ENCODE data around the gene ALDH1B1. TPM values are rescaled to one million over a fixed set of nuclear protein-coding genes. Genes with fewer than 3 reads are reported as not detected.

Gene ALDH1B1
- total RNA-seq, 2 experiments from 2014 or later, result 8.9 to 10.1 TPM

DNA sequence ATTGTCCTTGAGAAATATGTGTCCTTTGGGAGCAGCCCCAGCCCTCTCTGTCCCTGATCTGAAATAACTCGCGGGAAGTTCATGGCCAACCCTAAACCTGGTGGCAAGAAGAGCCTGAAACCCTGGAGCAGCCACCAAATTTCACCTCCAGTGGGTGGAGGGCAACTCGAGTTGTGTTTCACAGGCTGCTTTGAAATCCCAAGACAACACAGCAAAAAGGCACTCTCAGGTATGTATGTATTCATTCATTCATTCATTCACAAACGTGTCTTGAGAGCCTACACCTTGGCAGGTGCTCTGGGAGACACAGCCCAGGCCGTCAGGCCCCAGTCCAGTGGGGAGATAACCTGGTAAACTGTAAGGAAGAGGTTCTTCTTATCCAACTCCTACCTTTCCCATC lies 35.7 kb upstream of the ALDH1B1 start:
- no peaks in the 10 kb centered on the region for H3K27me3 Mint-ChIP-seq
- DNase-seq (no peak), ATAC-seq (ENCODE audit: low read depth) (no peak)
- H3K4me3 Mint-ChIP-seq, result no peak overlapping the region
- H3K36me3 Mint-ChIP-seq, result no peaks in the 10 kb centered on the region
- POLR2A ChIA-PET, result no interaction called here
- no peak overlapping the region for H3K27ac Mint-ChIP-seq
- no peaks in the 10 kb centered on the region for H3K4me1 Mint-ChIP-seq
- no peaks in the 10 kb centered on the region for H3K9me3 Mint-ChIP-seq

DNA sequence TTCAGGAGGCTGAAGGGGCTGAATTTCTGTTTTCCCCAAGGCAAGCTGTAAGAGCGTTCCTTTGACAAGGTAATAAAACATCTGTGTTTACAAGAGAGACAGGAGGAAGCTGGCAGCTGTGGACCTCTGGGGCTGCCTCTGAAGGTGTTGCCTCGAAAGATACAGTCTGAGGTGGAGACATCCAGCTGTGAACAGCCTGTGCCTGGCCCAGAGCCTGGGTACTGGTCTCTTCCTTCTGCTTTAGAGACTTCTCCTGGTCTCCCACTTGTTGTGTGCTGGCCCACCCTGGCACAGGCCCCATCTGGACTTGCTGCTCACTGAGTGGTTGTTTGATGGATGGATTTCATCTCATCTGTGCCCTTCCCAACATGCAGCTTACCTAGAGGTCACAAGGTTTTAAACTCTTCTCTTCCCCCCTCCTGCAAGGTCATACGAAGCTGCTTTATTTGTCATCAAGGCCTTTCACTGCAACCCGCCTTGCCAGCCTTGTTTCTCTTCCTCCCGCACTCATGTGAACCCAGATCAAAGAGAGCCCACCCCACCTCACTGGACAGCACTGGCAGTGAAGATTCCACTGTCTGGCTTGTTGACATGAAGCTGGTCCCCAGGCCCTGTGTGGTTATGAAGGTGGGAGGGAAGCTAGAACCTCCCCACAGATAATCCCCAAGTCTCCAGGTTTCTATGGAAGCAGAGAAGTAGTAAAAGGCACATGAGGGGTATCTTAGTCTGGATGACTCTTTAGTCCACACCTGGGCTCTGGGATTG lies 35.0 kb upstream of the ALDH1B1 start:
- no peak overlapping the region for H3K27ac Mint-ChIP-seq

DNA sequence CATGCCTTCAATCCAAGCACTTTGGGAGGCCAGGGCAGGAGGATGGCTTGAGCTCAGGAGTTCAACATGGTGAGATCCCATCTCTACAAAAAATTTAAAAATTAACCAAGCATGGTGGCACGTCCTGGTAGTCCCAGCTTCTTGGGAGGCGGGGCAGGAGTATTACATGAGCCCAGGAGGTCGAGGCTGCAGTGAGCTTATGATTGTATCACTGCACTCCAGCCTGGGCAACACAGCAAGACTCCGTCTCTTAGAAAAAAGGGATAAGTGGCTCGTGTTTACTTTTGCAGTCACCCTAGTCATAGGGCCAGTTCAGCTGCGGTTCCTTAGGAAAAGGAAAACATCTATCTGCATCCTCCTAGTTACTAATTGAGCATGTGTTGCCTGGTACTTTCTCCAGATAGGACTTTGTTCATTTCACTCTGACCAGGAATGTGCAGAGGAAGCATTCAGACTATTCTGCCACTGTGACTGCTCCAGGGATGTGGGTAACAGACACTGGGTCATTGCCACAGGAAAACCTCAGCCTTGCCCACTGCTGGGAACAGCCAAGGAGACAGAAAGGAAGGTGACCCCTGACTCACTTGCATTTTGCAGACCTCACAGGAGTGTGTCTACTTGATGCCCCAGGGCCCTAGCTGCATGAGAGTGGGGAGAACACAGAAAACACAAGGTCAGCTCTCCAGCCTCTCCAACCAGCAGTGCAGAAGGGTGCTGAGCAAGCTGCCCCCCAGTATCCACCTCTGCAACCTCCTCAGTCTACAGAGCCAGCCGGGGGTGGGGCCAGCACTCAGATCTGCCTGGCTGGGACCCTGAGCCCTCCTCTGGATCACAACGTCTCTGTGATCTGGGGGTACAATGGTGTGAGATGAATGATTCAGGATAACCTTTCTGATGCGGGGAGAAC lies 33.9 kb upstream of the ALDH1B1 start:
- no peaks in the 10 kb centered on the region for H3K27me3 Mint-ChIP-seq
- DNase-seq, result no peak

More for the DNA sequence above, 35.0 kb upstream of the ALDH1B1 start:
- Mint-ChIP-seq H3K36me3 (no peaks in the 10 kb centered on the region), H3K4me1 (no peaks in the 10 kb centered on the region), H3K9me3 (no peaks in the 10 kb centered on the region), H3K4me3 (no peak overlapping the region), H3K27me3 (no peaks in the 10 kb centered on the region)
- no peak for ATAC-seq (ENCODE audit: low read depth)
- DNase-seq, result no peak
- POLR2A ChIA-PET, result no interaction called here

DNA sequence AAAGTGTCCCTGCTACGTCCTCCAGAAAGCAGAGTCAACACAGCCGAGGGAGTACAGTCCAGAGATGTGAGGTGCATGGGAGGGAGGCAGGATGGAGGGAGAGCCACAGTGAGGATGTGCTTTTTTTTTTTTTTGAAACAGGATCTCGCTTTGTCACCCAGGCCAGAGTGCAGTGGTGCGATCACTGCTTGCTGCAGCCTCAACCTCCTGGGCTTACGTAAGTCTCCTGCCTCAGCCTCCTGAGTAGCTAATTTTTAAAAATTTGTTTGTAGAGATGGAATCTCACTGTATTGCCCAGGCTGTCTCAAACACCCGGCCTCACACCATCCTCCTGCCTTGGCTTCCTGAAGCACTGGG lies 33.2 kb upstream of the ALDH1B1 start:
- POLR2A ChIA-PET, result no interaction called here
- no peak overlapping the region for H3K27ac Mint-ChIP-seq
- H3K36me3 Mint-ChIP-seq, result no peaks in the 10 kb centered on the region
- no peak overlapping the region for H3K4me3 Mint-ChIP-seq
- no peaks in the 10 kb centered on the region for H3K9me3 Mint-ChIP-seq
- peaks cover 2% of the 10 kb centered on the region for H3K27me3 Mint-ChIP-seq
- no peak for ATAC-seq (ENCODE audit: low read depth)
- peaks cover 4% of the 10 kb centered on the region for H3K4me1 Mint-ChIP-seq
- no peak for DNase-seq

More for the DNA sequence above, 33.9 kb upstream of the ALDH1B1 start:
- Mint-ChIP-seq H3K4me1 (peaks cover 4% of the 10 kb centered on the region), H3K36me3 (no peaks in the 10 kb centered on the region), H3K27ac (no peak overlapping the region), H3K9me3 (no peaks in the 10 kb centered on the region), H3K4me3 (no peak overlapping the region)
- POLR2A ChIA-PET, result no interaction called here
- no peak for ATAC-seq (ENCODE audit: low read depth)

DNA sequence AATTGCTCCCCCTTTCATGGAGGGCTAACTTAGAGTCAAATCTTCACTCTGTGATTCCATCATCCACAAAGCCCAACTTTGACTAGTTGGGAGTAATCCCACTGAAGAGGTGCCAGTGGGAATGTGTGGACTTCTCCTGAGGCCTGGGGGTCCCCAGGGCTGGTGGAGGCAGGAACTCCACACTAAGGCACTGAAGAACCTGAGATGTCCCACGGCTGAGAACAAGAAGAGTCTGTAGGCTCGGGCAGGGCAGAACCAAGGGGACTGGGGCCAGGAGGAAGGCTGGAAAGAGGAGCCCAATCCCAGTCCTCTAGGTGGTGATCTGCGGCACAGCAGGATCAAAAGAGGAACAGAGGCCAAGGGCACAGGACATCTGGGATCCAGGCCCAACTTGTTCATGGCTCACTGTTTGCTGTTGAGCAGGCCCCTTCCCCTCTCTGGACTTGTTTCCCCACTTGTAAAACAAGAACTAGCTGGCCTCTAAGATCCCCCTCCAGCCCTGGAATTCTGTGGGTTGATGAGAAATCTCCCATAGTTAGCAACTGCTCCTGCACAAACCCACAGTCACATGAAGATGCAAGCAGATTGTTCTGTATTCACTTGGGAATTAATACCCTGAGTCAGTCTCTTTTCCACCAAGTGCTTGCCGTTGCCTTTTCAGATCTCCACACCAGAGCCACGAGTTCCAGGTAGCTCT lies 32.7 kb upstream of the ALDH1B1 start:
- POLR2A ChIA-PET, result no interaction called here
- peaks cover 2% of the 10 kb centered on the region for H3K27me3 Mint-ChIP-seq
- H3K27ac Mint-ChIP-seq, result no peak overlapping the region
- H3K4me1 Mint-ChIP-seq, result peaks cover 4% of the 10 kb centered on the region
- DNase-seq (no peak), ATAC-seq (ENCODE audit: low read depth) (no peak)
- H3K36me3 Mint-ChIP-seq, result no peaks in the 10 kb centered on the region
- no peak overlapping the region for H3K4me3 Mint-ChIP-seq
- H3K9me3 Mint-ChIP-seq, result no peaks in the 10 kb centered on the region

DNA sequence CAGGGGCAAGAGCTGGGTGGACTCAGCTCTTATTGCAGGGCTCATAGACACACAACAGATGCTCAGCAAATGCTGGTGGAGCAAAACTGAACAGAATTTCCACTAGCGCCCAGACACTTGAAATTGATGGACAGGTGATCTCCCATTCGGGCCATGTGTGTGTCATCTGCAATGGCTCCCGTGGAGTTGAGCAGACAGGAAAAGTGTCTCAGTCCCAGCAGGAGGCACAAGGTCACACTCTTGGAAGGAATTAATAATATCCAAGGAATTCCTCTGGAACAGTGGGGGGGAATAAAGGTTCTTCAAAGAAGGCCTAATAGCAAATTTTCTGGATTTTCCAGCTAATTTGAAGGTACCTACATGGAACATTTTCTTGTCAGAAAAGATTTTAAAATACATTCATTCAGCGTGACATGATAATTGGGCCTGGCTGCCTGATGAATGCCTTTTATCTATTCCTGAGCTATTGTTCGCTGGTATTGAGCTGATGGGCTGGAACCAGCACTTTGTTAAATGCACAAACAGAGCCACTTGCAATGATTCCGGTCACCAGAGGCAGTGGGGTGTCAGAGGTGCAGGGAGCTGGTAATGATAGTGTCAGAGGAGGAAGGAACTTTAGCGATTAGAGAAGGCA lies 31.5 kb upstream of the ALDH1B1 start:
- H3K9me3 Mint-ChIP-seq, result no peaks in the 10 kb centered on the region
- peaks cover 4% of the 10 kb centered on the region for H3K4me1 Mint-ChIP-seq
- POLR2A ChIA-PET, result no interaction called here
- ATAC-seq (ENCODE audit: low read depth), result no peak
- DNase-seq, result no peak
- H3K36me3 Mint-ChIP-seq, result no peaks in the 10 kb centered on the region
- H3K4me3 Mint-ChIP-seq, result no peak overlapping the region
- H3K27me3 Mint-ChIP-seq, result peaks cover 2% of the 10 kb centered on the region
- no peak overlapping the region for H3K27ac Mint-ChIP-seq

DNA sequence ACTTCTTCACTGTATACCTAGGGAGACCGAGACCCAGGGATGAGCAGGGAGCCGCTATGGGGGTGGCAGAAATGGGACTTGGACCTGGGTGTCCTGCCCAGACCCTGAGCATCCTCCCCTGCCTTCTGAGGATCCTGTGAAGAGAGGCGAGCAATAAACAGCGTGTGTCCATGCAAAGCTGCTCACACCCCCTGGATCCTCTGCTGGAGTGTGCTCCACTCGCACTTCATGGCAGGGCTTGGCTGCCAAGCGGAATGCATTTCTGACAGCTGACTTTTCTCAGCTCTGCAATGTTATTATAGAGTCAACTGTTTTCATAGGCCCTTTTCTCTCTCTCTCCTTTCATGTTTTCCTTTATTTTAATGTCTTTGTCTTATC lies 31.0 kb upstream of the ALDH1B1 start:
- POLR2A ChIA-PET, result no interaction called here
- Mint-ChIP-seq H3K4me3 (no peak overlapping the region), H3K27me3 (peaks cover 2% of the 10 kb centered on the region), H3K27ac (no peak overlapping the region), H3K9me3 (no peaks in the 10 kb centered on the region), H3K36me3 (no peaks in the 10 kb centered on the region), H3K4me1 (peaks cover 4% of the 10 kb centered on the region)
- DNase-seq, result no peak
- ATAC-seq (ENCODE audit: low read depth), result no peak

DNA sequence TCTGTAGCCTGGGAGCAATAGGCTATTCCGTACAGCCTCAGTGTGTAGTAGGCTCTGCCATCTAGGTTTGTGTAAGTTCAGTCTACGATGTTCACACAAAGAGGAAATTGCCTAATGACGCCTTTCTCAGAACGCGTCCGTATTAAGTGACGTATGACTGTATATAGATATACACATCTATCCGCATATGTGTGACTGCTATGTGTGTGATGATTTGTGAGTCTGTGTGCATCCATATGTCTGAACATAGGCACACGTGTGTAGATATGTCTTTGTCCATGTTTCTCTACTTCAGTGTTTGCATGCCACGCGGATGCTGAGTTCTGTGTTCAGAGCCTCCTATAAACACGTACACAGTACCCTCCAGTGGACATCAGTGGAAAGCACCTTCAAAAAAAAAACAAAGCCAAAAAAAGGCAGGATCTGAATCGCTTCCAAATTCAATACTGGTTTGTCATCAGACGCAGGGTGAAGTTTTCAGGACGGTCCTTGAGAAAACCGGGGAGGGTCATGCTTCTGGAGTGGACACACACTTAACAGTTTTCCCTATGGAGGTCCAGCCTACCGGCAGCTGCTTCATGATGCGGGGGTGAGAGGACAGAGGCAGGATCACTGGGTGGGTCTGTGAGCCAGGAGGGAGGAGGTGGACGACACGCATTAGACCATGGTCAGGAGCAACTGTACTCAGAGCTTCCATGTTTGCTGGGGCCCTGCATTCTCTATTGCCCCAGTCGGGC lies 29.5 kb upstream of the ALDH1B1 start:
- H3K27me3 Mint-ChIP-seq, result peaks cover 2% of the 10 kb centered on the region

DNA sequence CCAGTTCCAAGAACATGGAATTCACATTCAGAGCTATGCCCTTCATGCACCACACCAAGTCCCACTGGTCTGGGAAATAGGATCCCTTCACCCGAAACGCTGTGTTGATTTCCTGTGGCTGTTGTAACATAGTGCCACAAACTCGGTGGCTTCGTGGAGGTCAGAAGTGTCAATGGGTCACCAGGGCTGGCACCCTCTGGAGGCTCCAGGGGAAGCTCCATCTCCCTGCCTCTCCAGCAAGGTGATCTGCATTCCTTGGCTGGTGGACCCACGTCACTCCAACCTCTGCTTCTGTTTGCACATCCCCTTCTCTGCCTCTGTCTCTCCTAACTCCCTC lies 28.9 kb upstream of the ALDH1B1 start:
- no peaks in the 10 kb centered on the region for H3K9me3 Mint-ChIP-seq
- H3K4me1 Mint-ChIP-seq, result peaks cover 4% of the 10 kb centered on the region
- no peaks in the 10 kb centered on the region for H3K36me3 Mint-ChIP-seq
- no peak for DNase-seq
- no peak overlapping the region for H3K27ac Mint-ChIP-seq
- ATAC-seq (ENCODE audit: low read depth), result no peak
- no peak overlapping the region for H3K4me3 Mint-ChIP-seq
- peaks cover 2% of the 10 kb centered on the region for H3K27me3 Mint-ChIP-seq
- POLR2A ChIA-PET, result no interaction called here

More for the DNA sequence above, 29.5 kb upstream of the ALDH1B1 start:
- DNase-seq, result no peak
- POLR2A ChIA-PET, result no interaction called here
- no peaks in the 10 kb centered on the region for H3K36me3 Mint-ChIP-seq
- H3K4me1 Mint-ChIP-seq, result peaks cover 4% of the 10 kb centered on the region
- peak overlapping the region; percentile 59 for H3K4me3 Mint-ChIP-seq
- ATAC-seq (ENCODE audit: low read depth), result peak; percentile 61
- H3K27ac Mint-ChIP-seq, result peak overlapping the region; percentile 11
- H3K9me3 Mint-ChIP-seq, result no peaks in the 10 kb centered on the region

DNA sequence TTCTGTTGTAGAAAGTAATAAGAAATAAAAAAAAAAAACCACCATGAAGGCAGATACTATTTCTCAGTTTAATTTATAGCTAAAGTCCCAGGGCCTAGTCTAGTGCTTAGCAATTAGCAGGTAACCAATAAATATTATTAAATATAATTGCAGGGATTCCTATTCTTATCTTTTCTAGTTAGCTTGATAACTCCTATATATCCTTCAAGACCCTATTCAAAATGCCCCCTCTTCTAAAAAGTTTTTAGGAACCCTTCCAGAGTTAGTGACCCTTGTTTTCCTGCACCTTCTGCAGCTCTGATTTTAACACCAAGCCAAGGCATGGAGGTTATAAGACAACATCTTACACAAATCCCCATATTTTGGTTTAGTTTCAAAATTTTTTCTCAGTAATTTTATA lies 24.6 kb upstream of the ALDH1B1 start:
- H3K27ac Mint-ChIP-seq, result no peak overlapping the region
- POLR2A ChIA-PET, result no interaction called here

DNA sequence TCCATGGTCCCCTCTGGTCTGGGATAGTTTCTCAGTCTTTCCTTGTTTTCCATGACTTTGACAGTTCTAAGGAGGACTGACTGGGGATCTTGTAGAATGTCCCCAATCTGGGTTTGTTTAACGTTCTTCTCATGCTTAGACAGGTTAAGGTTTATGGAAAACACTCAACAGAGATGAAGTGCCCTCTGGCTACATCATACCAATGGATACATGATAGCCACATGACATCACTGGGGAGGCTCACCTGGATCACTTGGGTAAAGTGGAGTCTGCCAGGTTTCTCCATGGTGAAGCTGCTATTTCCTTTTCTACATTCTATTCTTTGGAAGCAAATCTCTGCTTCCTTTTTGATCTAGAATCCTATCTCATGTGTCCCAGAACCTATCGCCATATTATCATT lies 23.8 kb upstream of the ALDH1B1 start:
- no peak for ATAC-seq (ENCODE audit: low read depth)
- POLR2A ChIA-PET, result no interaction called here

More for the DNA sequence above, 24.6 kb upstream of the ALDH1B1 start:
- no peak for DNase-seq
- H3K36me3 Mint-ChIP-seq, result no peaks in the 10 kb centered on the region
- H3K4me1 Mint-ChIP-seq, result peaks cover 3% of the 10 kb centered on the region
- H3K4me3 Mint-ChIP-seq, result no peak overlapping the region
- peaks cover 2% of the 10 kb centered on the region for H3K27me3 Mint-ChIP-seq
- ATAC-seq (ENCODE audit: low read depth), result no peak
- no peaks in the 10 kb centered on the region for H3K9me3 Mint-ChIP-seq

DNA sequence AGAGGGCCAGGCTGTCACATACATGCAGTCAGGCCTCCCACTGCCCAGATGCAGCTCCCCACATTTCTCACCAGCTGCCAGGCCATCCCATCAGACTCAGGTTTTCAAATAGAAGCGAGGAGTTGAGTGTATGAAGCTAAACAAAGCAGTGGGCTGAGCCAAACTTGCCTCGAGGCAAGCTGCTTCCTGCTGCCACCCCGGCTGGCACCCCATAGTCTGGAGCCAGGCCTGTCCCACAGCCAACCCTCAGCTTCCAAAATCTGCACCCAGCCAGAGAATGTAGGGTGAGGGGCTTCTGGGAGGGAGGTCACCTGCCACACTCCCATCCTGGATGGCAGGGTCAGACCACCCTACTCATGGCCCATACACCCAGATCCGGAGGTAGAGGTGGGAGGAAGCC lies 22.3 kb upstream of the ALDH1B1 start:
- no peaks in the 10 kb centered on the region for H3K36me3 Mint-ChIP-seq
- no peak for ATAC-seq (ENCODE audit: low read depth)
- no peak for DNase-seq
- H3K4me1 Mint-ChIP-seq, result no peaks in the 10 kb centered on the region
- no peak overlapping the region for H3K4me3 Mint-ChIP-seq
- POLR2A ChIA-PET, result no interaction called here
- no peaks in the 10 kb centered on the region for H3K9me3 Mint-ChIP-seq
- no peaks in the 10 kb centered on the region for H3K27me3 Mint-ChIP-seq
- no peak overlapping the region for H3K27ac Mint-ChIP-seq

More for the DNA sequence above, 23.8 kb upstream of the ALDH1B1 start:
- DNase-seq, result no peak
- H3K4me3 Mint-ChIP-seq, result no peak overlapping the region
- no peaks in the 10 kb centered on the region for H3K4me1 Mint-ChIP-seq
- H3K36me3 Mint-ChIP-seq, result no peaks in the 10 kb centered on the region
- H3K27ac Mint-ChIP-seq, result no peak overlapping the region
- H3K27me3 Mint-ChIP-seq, result peaks cover 1% of the 10 kb centered on the region
- H3K9me3 Mint-ChIP-seq, result no peaks in the 10 kb centered on the region

DNA sequence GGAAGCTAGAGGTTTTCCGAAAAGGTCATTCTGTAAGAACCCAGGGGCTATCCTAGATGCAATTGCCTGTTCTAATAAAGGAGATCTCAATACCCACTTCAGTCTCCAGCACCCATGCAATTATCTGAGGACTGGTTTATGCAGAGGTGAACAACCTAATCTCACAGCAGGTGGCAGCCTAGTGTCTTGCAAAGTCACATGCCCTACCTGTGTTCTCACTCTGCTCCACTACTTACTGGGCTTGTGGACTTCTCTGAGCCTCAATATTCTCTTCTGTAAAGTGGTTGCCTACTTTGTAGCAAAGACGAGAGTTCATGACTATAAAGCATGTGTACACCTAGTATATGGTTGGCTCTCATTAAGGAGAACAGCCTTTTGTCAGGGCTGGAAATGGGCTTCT lies 21.0 kb upstream of the ALDH1B1 start:
- peak; percentile 63 for ATAC-seq (ENCODE audit: low read depth)

More for the DNA sequence above, 21.0 kb upstream of the ALDH1B1 start:
- no peaks in the 10 kb centered on the region for H3K4me1 Mint-ChIP-seq
- H3K27ac Mint-ChIP-seq, result no peak overlapping the region
- no peaks in the 10 kb centered on the region for H3K36me3 Mint-ChIP-seq
- DNase-seq, result no peak
- no peaks in the 10 kb centered on the region for H3K9me3 Mint-ChIP-seq
- POLR2A ChIA-PET, result no interaction called here
- peaks cover 6% of the 10 kb centered on the region for H3K27me3 Mint-ChIP-seq
- no peak overlapping the region for H3K4me3 Mint-ChIP-seq

Data from activated naive CD8-positive, alpha-beta T cell treated with anti-CD3 and anti-CD28 coated beads, Interleukin-2, amount 10 ng/mL, durations not matched to agents 7 days and 5 days (primary cell).